ENCODE measurements around the gene ATP6V1F. TPM values are rescaled to one million over a fixed set of nuclear protein-coding genes. Genes with fewer than 3 reads are reported as not detected.
A peak's percentile ranks its signal among the peaks of the same experiment; 100 is the strongest.

The ATP6V1F gene
- total RNA-seq, 2 experiments from 2014 or later = 134 TPM

GRCh38 chr7:128848289-128849155, 14.1 kb upstream of the ATP6V1F start:
- Mint-ChIP-seq H3K4me1 (no peaks in the 10 kb centered on the region), H3K36me3 (no peaks in the 10 kb centered on the region), H3K9me3 (no peaks in the 10 kb centered on the region), H3K4me3 (no peak overlapping the region), H3K27ac (no peak overlapping the region), H3K27me3 (no peaks in the 10 kb centered on the region)
- ATAC-seq (ENCODE audit: low read depth) (no peak), DNase-seq (no peak)
- POLR2A ChIA-PET = no interaction called here

GRCh38 chr7:128849156-128849515, 13.5 kb upstream of the ATP6V1F start:
- Mint-ChIP-seq H3K9me3 (no peaks in the 10 kb centered on the region), H3K36me3 (no peaks in the 10 kb centered on the region), H3K4me1 (no peaks in the 10 kb centered on the region), H3K27me3 (no peaks in the 10 kb centered on the region), H3K4me3 (no peak overlapping the region), H3K27ac (no peak overlapping the region)
- no peak for ATAC-seq (ENCODE audit: low read depth)
- POLR2A ChIA-PET = no interaction called here
- DNase-seq = no peak

DNA sequence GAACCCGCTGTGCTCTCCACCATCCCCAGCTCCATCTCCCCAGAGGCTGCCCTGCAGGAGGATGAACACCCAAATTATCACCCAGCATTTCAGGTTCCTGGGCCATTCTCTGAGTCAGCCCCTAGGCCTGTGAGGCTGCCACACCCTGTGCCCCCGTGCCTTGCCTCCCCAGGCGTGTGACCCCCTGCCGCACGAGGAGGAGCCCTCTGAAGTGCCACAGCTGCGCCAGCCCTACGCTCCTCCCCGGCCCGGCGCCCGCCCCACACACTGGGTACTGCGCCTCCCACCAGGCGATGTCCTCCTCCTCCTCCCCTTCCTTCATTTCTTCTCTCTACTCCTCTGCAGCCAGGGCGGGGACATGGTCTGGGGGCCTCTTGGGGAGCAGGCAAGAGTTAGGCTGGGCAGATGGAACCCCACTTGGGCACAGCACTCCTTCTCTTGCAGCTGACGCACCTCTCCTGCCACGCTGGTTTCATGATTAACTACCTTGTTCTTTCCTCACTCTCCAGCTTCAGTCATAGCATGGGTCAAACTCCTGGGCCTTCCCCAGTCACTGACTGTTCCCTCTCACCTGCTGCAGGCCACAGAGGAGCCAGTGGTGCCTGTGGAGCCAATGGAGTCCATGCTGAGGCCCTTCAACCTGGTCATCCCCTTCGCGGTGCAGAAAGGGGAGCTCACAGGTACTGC, 12.7 kb upstream of the ATP6V1F start:
- no peaks in the 10 kb centered on the region for H3K9me3 Mint-ChIP-seq
- H3K4me1 Mint-ChIP-seq = no peaks in the 10 kb centered on the region
- DNase-seq (no peak), ATAC-seq (ENCODE audit: low read depth) (no peak)
- H3K27ac Mint-ChIP-seq = no peak overlapping the region
- H3K36me3 Mint-ChIP-seq = no peaks in the 10 kb centered on the region
- no peak overlapping the region for H3K4me3 Mint-ChIP-seq
- no peaks in the 10 kb centered on the region for H3K27me3 Mint-ChIP-seq
- POLR2A ChIA-PET = no interaction called here

DNA sequence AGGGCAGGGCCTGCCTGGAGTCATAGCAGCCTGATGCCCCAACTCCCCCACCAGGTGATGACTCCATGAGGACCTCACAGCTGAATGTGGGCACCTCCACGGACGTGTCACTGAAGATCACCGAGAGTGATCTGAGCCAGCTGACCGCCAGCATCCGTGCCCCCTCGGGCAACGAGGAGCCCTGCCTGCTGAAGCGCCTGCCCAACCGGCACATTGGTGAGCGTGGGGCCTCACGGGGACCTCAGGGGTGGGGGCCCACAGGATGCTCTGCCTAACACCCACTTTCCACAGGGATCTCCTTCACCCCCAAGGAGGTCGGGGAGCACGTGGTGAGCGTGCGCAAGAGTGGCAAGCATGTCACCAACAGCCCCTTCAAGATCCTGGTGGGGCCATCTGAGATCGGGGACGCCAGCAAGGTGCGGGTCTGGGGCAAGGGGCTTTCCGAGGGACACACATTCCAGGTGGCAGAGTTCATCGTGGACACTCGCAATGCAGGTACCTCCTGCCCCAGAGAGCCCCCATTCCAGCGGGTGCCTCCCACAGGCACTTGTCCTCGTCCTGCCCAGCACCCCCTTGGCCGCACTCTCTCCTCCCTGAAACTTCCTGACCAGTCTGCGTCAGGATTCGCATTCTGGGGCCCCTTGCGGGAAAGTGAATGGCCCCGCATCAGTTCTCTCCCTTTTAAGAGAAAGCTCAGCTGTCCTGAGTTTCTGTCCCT, 10.0 kb upstream of the ATP6V1F start:
- DNase-seq (no peak), ATAC-seq (ENCODE audit: low read depth) (no peak)
- Mint-ChIP-seq H3K4me3 (no peak overlapping the region), H3K27ac (no peak overlapping the region), H3K4me1 (no peaks in the 10 kb centered on the region), H3K36me3 (no peaks in the 10 kb centered on the region), H3K27me3 (no peaks in the 10 kb centered on the region), H3K9me3 (no peaks in the 10 kb centered on the region)
- POLR2A ChIA-PET = no interaction called here

- Mint-ChIP-seq H3K36me3 (no peaks in the 10 kb centered on the region), H3K9me3 (no peaks in the 10 kb centered on the region), H3K4me3 (no peak overlapping the region), H3K27ac (no peak overlapping the region), H3K4me1 (no peaks in the 10 kb centered on the region), H3K27me3 (no peaks in the 10 kb centered on the region)
- POLR2A ChIA-PET = no interaction called here
- no peak for DNase-seq
- ATAC-seq (ENCODE audit: low read depth) = no peak
These were observed 8.9 kb upstream of the ATP6V1F start for GRCh38 chr7:128853799-128854198.

DNA sequence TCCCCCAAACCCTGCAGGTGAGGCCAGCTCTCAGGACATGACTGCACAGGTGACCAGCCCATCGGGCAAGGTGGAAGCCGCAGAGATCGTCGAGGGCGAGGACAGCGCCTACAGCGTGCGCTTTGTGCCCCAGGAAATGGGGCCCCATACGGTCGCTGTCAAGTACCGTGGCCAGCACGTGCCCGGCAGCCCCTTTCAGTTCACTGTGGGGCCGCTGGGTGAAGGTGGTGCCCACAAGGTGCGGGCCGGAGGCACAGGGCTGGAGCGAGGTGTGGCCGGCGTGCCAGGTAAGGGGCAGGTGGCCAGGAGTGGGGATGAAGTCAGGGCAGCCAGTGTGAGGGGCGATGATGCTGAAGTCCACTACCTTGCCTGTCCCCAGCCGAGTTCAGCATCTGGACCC, 8.3 kb upstream of the ATP6V1F start:
- H3K27ac Mint-ChIP-seq = no peak overlapping the region
- no peaks in the 10 kb centered on the region for H3K27me3 Mint-ChIP-seq
- no peak overlapping the region for H3K4me3 Mint-ChIP-seq
- H3K9me3 Mint-ChIP-seq = no peaks in the 10 kb centered on the region
- no peak for ATAC-seq (ENCODE audit: low read depth)
- H3K4me1 Mint-ChIP-seq = no peaks in the 10 kb centered on the region
- H3K36me3 Mint-ChIP-seq = no peaks in the 10 kb centered on the region
- POLR2A ChIA-PET = no interaction called here
- DNase-seq = no peak

DNA sequence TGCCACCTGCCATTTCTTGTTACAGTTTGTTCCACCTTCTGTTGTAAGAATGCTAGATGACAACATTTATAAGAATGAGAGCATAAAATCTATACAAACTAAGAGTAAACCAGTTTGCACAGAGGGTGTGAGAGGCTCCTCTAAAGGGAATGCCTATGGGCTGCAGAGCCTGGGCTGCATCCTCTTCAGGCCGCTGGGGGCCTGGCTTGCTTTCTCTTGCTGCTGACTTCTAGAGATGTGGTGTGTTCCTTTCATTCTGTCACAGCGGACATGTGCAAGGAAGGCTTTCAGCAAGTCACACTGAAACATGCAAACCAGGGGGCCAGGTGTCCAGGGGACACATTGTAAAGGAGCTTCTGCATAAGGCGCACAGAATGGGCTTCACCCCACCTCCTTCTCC, 7.1 kb upstream of the ATP6V1F start:
- no peaks in the 10 kb centered on the region for H3K9me3 Mint-ChIP-seq
- H3K4me3 Mint-ChIP-seq = no peak overlapping the region
- no peak overlapping the region for H3K27ac Mint-ChIP-seq
- H3K27me3 Mint-ChIP-seq = peaks cover 1% of the 10 kb centered on the region
- peaks cover 2% of the 10 kb centered on the region for H3K4me1 Mint-ChIP-seq
- POLR2A ChIA-PET = no interaction called here
- DNase-seq (no peak), ATAC-seq (ENCODE audit: low read depth) (no peak)
- no peaks in the 10 kb centered on the region for H3K36me3 Mint-ChIP-seq

DNA sequence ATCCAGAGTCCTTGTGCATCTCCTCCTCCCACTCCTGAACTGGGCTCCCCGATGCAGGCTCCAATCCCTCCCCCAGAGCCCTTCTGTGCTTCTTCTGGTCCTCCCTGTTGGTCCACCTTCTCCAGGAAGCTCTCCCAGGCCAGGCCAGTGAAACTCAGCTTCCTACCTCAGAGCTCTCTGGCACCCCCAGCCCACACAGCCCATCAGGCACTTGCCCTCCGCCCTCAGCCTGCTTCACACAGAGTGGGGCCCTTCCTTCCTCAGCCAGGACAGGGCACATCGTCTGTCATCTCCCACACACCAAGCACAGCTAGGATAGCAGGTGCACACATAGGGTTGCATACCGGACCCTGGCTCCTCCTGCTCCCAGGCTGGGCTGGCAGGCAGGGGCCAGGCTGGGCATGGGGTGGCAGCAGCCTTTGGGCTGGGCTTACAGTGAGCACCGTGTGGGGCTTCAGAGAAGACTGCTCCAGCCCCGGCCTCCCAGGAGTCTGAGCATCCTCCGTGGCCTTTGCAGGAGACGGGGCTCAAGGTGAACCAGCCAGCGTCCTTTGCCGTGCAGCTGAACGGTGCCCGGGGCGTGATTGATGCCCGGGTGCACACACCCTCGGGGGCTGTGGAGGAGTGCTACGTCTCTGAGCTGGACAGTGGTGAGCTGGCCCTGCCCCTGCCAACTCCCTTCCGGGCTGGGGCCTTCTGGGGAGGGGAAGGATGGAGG, 6.5 kb upstream of the ATP6V1F start:
- POLR2A ChIA-PET = no interaction called here
- Mint-ChIP-seq H3K36me3 (no peaks in the 10 kb centered on the region), H3K27ac (no peak overlapping the region), H3K27me3 (peaks cover 1% of the 10 kb centered on the region), H3K9me3 (no peaks in the 10 kb centered on the region), H3K4me3 (no peak overlapping the region), H3K4me1 (peaks cover 2% of the 10 kb centered on the region)
- no peak for DNase-seq
- no peak for ATAC-seq (ENCODE audit: low read depth)

DNA sequence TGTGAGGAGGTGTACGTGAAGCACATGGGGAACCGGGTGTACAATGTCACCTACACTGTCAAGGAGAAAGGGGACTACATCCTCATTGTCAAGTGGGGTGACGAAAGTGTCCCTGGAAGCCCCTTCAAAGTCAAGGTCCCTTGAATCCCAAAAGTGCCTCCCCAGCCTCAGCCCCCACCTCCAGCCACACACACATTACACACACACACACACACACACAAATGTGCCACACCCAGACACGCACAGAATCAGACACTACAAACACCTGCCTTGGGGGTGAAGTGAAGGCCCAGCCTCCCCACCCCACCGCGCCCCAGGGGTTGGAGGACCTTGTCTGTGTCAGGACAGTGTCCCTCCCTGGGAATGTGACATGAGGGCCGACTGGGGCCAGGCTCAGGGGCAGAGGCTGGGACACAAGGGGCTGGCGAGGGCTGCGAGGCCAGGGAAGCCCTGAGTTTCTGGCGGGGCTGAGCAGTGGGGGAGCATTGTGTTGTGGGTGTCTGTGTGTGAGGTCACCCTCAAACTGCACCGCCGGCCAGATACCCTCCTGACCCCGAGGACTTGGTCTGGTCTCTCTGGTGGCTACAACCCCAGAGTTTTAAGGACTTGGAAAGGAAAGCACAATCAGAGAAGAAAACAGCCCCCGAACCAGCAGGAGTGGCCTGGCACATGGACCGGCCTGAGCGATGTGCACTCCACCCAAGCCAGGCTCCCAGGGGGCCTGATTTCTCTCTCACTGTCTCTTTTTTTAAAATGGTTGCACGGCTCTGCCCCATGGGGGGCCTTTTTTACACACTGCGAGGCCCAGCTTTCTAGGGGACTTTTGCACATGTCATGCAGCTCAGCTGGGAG, 4.0 kb upstream of the ATP6V1F start:
- Mint-ChIP-seq H3K27me3 (peaks cover 1% of the 10 kb centered on the region), H3K27ac (no peak overlapping the region), H3K4me3 (no peak overlapping the region), H3K9me3 (no peaks in the 10 kb centered on the region), H3K36me3 (no peaks in the 10 kb centered on the region), H3K4me1 (peaks cover 11% of the 10 kb centered on the region)
- DNase-seq = no peak
- POLR2A ChIA-PET = no interaction called here
- no peak for ATAC-seq (ENCODE audit: low read depth)

DNA sequence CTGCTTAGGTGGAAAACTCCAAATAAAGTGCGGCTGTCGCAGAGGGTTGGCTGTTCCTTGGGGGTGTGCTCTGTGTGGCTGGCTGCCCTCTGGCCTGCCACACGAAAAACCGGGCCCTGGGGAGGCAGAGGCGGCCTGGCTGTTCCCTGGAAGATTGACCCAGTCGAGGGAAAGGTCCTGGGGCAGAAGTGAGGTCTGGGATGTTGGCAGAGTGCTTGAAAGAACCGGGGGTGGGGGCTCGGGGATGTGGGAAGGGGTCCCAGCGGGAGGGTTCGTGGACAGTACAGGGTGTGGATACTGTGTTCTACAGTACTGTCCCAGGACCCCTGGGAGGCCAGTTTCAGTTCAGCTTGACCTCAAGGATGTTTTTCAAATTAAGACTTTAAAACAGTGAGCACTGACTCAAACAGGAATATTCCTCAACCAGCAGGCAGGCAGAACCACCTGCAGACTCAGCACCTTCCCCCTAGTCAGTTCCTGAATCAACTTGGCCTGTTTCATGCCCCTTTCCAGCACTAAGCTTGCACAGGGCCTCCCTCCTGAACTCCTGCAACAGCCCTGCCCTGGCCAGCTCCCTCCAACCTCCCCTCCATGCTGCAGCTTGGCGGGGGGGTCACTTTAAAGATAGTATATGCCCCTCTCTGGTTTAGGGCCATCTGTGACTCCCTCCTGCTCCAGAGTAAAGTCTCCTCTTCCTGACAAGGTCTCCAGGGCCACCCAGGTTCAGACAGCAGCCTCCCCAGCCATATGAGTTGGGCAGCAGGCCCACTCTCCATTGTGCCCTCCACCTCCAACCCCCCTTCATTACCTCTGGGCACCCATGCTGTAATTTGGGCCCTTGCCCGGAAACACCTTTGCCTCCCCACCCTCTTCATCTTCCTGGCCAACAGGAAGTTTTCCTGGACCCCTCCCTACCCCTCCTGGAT, 3.2 kb upstream of the ATP6V1F start:
- DNase-seq (no peak), ATAC-seq (ENCODE audit: low read depth) (no peak)
- H3K36me3 Mint-ChIP-seq = no peaks in the 10 kb centered on the region
- H3K9me3 Mint-ChIP-seq = no peaks in the 10 kb centered on the region
- peaks cover 1% of the 10 kb centered on the region for H3K27me3 Mint-ChIP-seq
- POLR2A ChIA-PET = interaction anchor here (1.0 kb wide), 1 partner anchor 16 kb away, joined by 3 read pairs; no protein-coding TSS in a partner anchor
- peaks cover 15% of the 10 kb centered on the region for H3K4me1 Mint-ChIP-seq
- no peak overlapping the region for H3K27ac Mint-ChIP-seq
- H3K4me3 Mint-ChIP-seq = no peak overlapping the region

DNA sequence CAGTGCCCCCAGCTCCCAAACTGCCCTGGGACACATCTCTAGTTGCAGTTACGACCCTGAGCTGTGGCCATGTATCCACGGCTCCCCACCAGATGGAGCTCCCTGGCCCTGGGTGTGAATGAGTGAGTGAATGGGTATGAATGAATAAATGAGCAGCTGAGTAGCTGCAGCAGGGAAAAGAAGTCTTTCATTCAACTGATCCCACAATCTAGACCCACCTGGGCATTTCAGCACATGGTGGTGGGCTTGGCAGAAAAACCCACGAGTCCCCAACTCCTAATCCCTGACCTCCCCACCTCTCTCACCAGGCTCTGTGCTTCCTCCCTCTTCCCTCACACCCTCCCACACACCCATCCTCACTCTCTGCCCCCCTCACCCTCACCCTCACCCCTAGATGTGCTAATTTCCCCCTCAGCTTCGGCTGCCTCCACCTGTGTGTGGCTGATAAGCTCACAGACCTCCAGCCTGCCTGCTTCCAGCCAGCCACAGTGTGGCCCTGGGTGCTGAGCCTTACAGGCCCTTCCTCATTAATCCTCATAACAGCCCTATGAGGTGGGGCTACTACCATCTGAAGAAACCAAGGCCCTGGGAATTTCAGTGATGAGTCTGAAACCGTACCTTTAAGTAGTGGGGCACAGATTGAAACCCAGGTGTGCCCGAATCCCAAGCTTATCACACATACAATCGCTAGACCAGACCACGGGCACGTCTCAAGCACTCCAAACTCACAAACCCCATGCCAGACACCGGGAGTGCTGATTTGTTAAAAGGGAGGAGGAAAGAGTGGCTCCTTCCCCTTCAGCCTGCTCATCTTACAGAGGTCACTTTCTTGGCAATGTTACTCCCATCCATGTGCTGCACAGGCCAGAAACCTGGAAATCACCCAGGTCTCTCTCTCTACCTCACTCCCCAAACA, 2.2 kb upstream of the ATP6V1F start:
- DNase-seq = no peak
- Mint-ChIP-seq H3K36me3 (no peaks in the 10 kb centered on the region), H3K9me3 (no peaks in the 10 kb centered on the region), H3K4me1 (peaks cover 15% of the 10 kb centered on the region), H3K4me3 (no peak overlapping the region), H3K27me3 (peaks cover 1% of the 10 kb centered on the region), H3K27ac (peak overlapping the region; percentile 3)
- POLR2A ChIA-PET = interaction anchor here (0.6 to 1.0 kb wide), 2 partner anchors 15 to 29 kb away, joined by 3 read pairs; no protein-coding TSS in a partner anchor
- ATAC-seq (ENCODE audit: low read depth) = no peak

Measured in activated naive CD8-positive, alpha-beta T cell treated with anti-CD3 and anti-CD28 coated beads, Interleukin-2, amount 10 ng/mL, durations not matched to agents 7 days and 5 days (primary cell).